D721Med (cell line): ENCODE data around the gene ZNF740.

Experiments
- DNase-seq: peaks from one replicate; pipeline ENCODE4 v3.0.0; 2011; ENCODE audit warnings: low spot score; ENCODE audit not compliant: insufficient read length
- FAIRE-seq: peaks from 2 replicates; lab custom pipeline; 2011; peaks lifted over from hg19 to GRCh38; lab: Jason Lieb, UNC
- CTCF ChIP-seq: IDR thresholded peaks from 2 replicates; pipeline ENCODE4 v1.5.1; 2012; ENCODE audit warnings: mild to moderate bottlenecking, control low read depth; ENCODE audit not compliant: insufficient read depth; ENCODE audit errors: missing control alignments

ZNF740 gene

DNA sequence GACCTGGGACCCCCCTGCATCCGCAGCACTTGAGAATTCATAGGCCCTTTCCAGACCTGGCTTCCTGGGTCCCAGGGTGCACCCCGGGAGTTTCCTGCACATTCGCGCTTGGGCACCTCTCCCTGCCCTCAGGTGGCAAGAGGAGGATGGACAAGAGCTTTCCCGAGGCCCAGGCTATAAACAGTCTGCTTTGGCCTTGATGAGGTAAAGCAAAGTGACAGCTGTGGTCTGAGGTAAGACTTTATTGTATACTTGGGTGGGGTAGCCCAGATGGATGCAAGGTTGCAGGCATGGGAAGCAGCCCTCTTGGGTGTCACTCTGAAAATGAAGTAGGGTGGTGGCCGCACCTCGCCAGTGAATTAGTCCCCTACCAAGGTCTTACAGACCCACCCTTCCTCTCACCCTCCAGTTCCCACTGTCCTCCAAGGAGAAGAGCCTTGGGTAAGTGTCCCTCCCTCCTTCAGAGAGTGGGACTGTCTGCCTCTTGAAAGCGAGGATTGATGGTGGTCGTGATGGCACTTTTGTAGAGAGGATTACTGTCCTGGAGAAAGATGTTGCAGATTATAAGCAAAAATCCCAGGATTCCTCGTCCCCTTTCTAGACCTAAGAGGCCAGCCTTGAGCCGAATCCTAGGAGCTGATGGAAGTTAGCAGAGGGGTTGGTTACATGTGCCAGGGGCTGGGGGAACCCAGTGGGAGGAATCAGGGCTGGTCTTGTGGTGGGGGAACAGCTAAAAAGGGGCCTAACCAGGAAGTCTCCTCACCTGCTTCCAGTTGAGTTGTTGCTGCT is 10.8 kb downstream of the ZNF740 start:
- TF ChIP-seq CTCF, result no peak
- no peak for FAIRE-seq
- no peak for DNase-seq

- FAIRE-seq (no peak), DNase-seq (no peak)
- TF ChIP-seq CTCF, result no peak
Observed at GRCh38 chr12:53191885-53192530, 11.5 kb downstream of the ZNF740 start.

GRCh38 chr12:53192531-53193021 is 12.1 kb downstream of the ZNF740 start:
- DNase-seq (no peak), FAIRE-seq (no peak)
- TF ChIP-seq CTCF, result no peak

- TF ChIP-seq CTCF, result no peak
- no peak for FAIRE-seq
- no peak for DNase-seq
Observed at GRCh38 chr12:53193040-53193439, 12.5 kb downstream of the ZNF740 start.

GRCh38 chr12:53193985-53194716 is 13.6 kb downstream of the ZNF740 start:
- no peak for TF ChIP-seq CTCF
- no peak for FAIRE-seq
- no peak for DNase-seq

- FAIRE-seq (no peak), DNase-seq (no peak)
- TF ChIP-seq CTCF, result no peak
Observed at GRCh38 chr12:53194973-53195372, 14.5 kb downstream of the ZNF740 start.
